A549 (cell line): Measurements from ENCODE around the gene ETV3L. TPM values are rescaled to one million over a fixed set of nuclear protein-coding genes. Genes with fewer than 3 reads are reported as not detected.

Source experiments
- ATAC-seq, 2 experiments: fragments of 200-7000 bp in 1 of 2; fragments of >200 bp in 1 of 2; cut with Nextera tagmentation in 1 of 2; cut with Tn5 transposase in 1 of 2; 3 replicates each; pipeline versions ENCODE4 v1.8.0 to v1.9.1; 2018 to 2020; ENCODE audit warnings: mild to moderate bottlenecking in 1 of 2, moderate library complexity in 1 of 2
- CTCF ChIA-PET: fragments of 300-600 bp; sonication (Branson Sonifier 250); formaldehyde crosslinking; extraction: SDS; loops from one replicate; lab custom pipeline; 2021; ENCODE audit warnings: antibody characterized with exemption, inconsistent platforms; lab: Yijun Ruan, JAX
- POLR2A ChIA-PET: fragments of 350-600 bp; formaldehyde crosslinking; extraction: SDS; loops from one replicate; lab custom pipeline; 2021; ENCODE audit warnings: antibody characterized with exemption, inconsistent platforms; lab: Yijun Ruan, JAX
- DNase-seq, 2 experiments: peaks; one replicate each; pipeline versions ENCODE4 v3.0.0 to v3.0.0-alpha.2; 2011 to 2016; ENCODE audit warnings: low read depth in 1 of 2, low spot score in 1 of 2
- FAIRE-seq: peaks from 2 replicates; lab custom pipeline; 2011; peaks lifted over from hg19 to GRCh38; lab: Jason Lieb, UNC
- H3K27ac ChIP-seq, 2 experiments: fragments of >200 bp; sonication (Bioruptor Twin); formaldehyde crosslinking; 3 replicates each; pipeline ENCODE4 v1.5.1; 2016 to 2017
- H3K4me1 ChIP-seq: fragments of >200 bp; sonication (Bioruptor Twin); formaldehyde crosslinking; 3 replicates; pipeline ENCODE4 v1.6.1; 2016
- H3K4me2 ChIP-seq: fragments of >200 bp; sonication (Bioruptor Twin); formaldehyde crosslinking; 3 replicates; pipeline ENCODE4 v1.6.1; 2016
- H3K4me3 ChIP-seq: fragments of >200 bp; sonication (Bioruptor Twin); formaldehyde crosslinking; 3 replicates; pipeline ENCODE4 v1.5.1; 2016
- H3K9me3 ChIP-seq: fragments of >200 bp; sonication (Bioruptor Twin); formaldehyde crosslinking; 3 replicates; pipeline ENCODE4 v1.6.1; 2016
- BHLHE40 ChIP-seq: IDR thresholded peaks from 2 replicates; pipeline ENCODE4 v1.6.1; 2012; ENCODE audit warnings: low read depth, low read length, inconsistent platforms
- CEBPB ChIP-seq, 2 experiments: fragments of >200 bp in 1 of 2; sonication (Bioruptor Twin) in 1 of 2; formaldehyde crosslinking in 1 of 2; IDR thresholded peaks; 2 replicates each; pipeline ENCODE4 v1.6.1; 2012 to 2016
- CHD2 ChIP-seq: fragments of 150-350 bp; IDR thresholded peaks from 2 replicates; pipeline ENCODE4 v1.6.1; 2014; ENCODE audit warnings: low read length; ENCODE audit not compliant: partially characterized antibody
- E2F6 ChIP-seq: IDR thresholded peaks from 2 replicates; pipeline ENCODE4 v1.6.1; 2012; ENCODE audit warnings: low read depth, borderline replicate concordance
- EHF ChIP-seq: fragments of 250-450 bp; sonication (Bioruptor Pico); IDR thresholded peaks from 2 replicates; pipeline ENCODE4 v1.5.0; 2020; ENCODE audit warnings: mild to moderate bottlenecking
- EHMT2 ChIP-seq: fragments of 200-600 bp; sonication (generic); IDR thresholded peaks from 2 replicates; pipeline ENCODE4 v1.6.1; 2016; ENCODE audit warnings: antibody characterized with exemption, low read depth, mild to moderate bottlenecking, moderate library complexity
- ESRRA ChIP-seq: fragments of 150-350 bp; IDR thresholded peaks from 2 replicates; pipeline ENCODE4 v1.6.1; 2014; ENCODE audit warnings: mild to moderate bottlenecking, low read length, borderline replicate concordance
- FOXS1 ChIP-seq: fragments of 250-450 bp; sonication (Bioruptor Pico); IDR thresholded peaks from 2 replicates; pipeline ENCODE4 v1.5.0; 2020; ENCODE audit warnings: mild to moderate bottlenecking, moderate library complexity
- GATA3 ChIP-seq: IDR thresholded peaks from 2 replicates; pipeline ENCODE4 v1.6.1; 2012; ENCODE audit warnings: borderline replicate concordance
- HEYL ChIP-seq: fragments of 250-450 bp; sonication (Bioruptor Pico); IDR thresholded peaks from 2 replicates; pipeline ENCODE4 v1.8.0; 2021; ENCODE audit warnings: mild to moderate bottlenecking, moderate library complexity
- HOXA7 ChIP-seq: fragments of 250-450 bp; sonication (Bioruptor Pico); IDR thresholded peaks from 2 replicates; pipeline ENCODE4 v1.5.0; 2020; ENCODE audit warnings: mild to moderate bottlenecking, moderate library complexity
- HOXB13 ChIP-seq: fragments of 250-450 bp; sonication (Bioruptor Pico); IDR thresholded peaks from 2 replicates; pipeline ENCODE4 v1.5.0; 2020; ENCODE audit warnings: low read depth, mild to moderate bottlenecking, moderate library complexity
- MAFK ChIP-seq: fragments of 450-650 bp; IDR thresholded peaks from 2 replicates; pipeline ENCODE4 v1.6.1; 2014; ENCODE audit not compliant: partially characterized antibody
- MAZ ChIP-seq: fragments of 150-350 bp; IDR thresholded peaks from 2 replicates; pipeline ENCODE4 v1.6.1; 2014; ENCODE audit warnings: antibody characterized with exemption, low read depth, low read length, borderline replicate concordance
- NFE2L2 ChIP-seq: fragments of 150-350 bp; conservative IDR thresholded peaks from 2 replicates; pipeline ENCODE4 v1.6.1; 2014; ENCODE audit warnings: low read length
- NR3C1 ChIP-seq: fragments of >200 bp; sonication (Bioruptor Twin); formaldehyde crosslinking; IDR thresholded peaks from 3 replicates; pipeline ENCODE4 v1.6.1; 2017
- PHF8 ChIP-seq: fragments of 200-600 bp; sonication (generic); IDR thresholded peaks from 2 replicates; pipeline ENCODE4 v1.6.1; 2016; ENCODE audit warnings: low read depth, mild to moderate bottlenecking, antibody characterized with exemption, moderate library complexity, borderline replicate concordance
- POLR2A ChIP-seq: IDR thresholded peaks from 2 replicates; pipeline ENCODE4 v1.6.1; 2012; ENCODE audit warnings: mild to moderate bottlenecking, low read length
- POLR2AphosphoS2 ChIP-seq: conservative IDR thresholded peaks from 2 replicates; pipeline ENCODE4 v1.6.1; 2012; ENCODE audit warnings: low read length, improper control_type of control experiment, inconsistent platforms
- RAD21 ChIP-seq, 2 experiments: fragments of >200 bp in 1 of 2; sonication (Bioruptor Twin) in 1 of 2; formaldehyde crosslinking in 1 of 2; IDR thresholded peaks in 1 of 2; conservative IDR thresholded peaks in 1 of 2; 2 replicates in 1 of 2; 3 replicates in 1 of 2; pipeline ENCODE4 v1.6.1; 2012 to 2018; ENCODE audit warnings: inconsistent platforms in 1 of 2
- RARB ChIP-seq: fragments of 250-450 bp; sonication (Bioruptor Pico); IDR thresholded peaks from 2 replicates; pipeline ENCODE4 v1.8.0; 2021; ENCODE audit warnings: mild to moderate bottlenecking, moderate library complexity
- RFX5 ChIP-seq: fragments of 450-650 bp; IDR thresholded peaks from 2 replicates; pipeline ENCODE4 v1.7.1; 2014; ENCODE audit warnings: antibody characterized with exemption, mild to moderate bottlenecking, moderate library complexity
- RNF2 ChIP-seq: fragments of 200-600 bp; sonication (generic); IDR thresholded peaks from 2 replicates; pipeline ENCODE4 v1.6.1; 2016; ENCODE audit warnings: low read depth, mild to moderate bottlenecking, antibody characterized with exemption, moderate library complexity, borderline replicate concordance
- SREBF2 ChIP-seq: fragments of 450-650 bp; IDR thresholded peaks from 2 replicates; pipeline ENCODE4 v1.6.1; 2014; ENCODE audit warnings: mild to moderate bottlenecking, moderate library complexity
- TFCP2L1 ChIP-seq: fragments of 250-450 bp; sonication (Bioruptor Pico); IDR thresholded peaks from 2 replicates; pipeline ENCODE4 v1.5.0; 2021; ENCODE audit warnings: mild to moderate bottlenecking
- TP53 ChIP-seq: fragments of 250-450 bp; sonication (Bioruptor Pico); IDR thresholded peaks from 2 replicates; pipeline ENCODE4 v1.5.0; 2021; ENCODE audit warnings: mild to moderate bottlenecking, moderate library complexity
- ZFP36 ChIP-seq: fragments of 450-650 bp; IDR thresholded peaks from 2 replicates; pipeline ENCODE4 v1.6.1; 2014; ENCODE audit warnings: borderline replicate concordance; ENCODE audit not compliant: partially characterized antibody
- ZSCAN20 ChIP-seq: fragments of 250-450 bp; sonication (Bioruptor Pico); IDR thresholded peaks from 2 replicates; pipeline ENCODE4 v1.8.0; 2022; ENCODE audit warnings: mild to moderate bottlenecking, moderate library complexity
- WGBS: methylation state at CpG from one replicate; pipeline ENCODE4 v1.1.6; 2017; ENCODE audit errors: missing lambda C conversion rate; 5-methylcytosine and 5-hydroxymethylcytosine counted together
- polyA plus RNA-seq, 4 experiments: library from polyadenylated mRNA; depleted of rRNA in 3 of 4; stranded (reverse); fragments of >200 nt; fragmentation: RNase III in 1 of 4; extraction: RNeasy Plus Mini Kit Qiagen cat#74134 plus additional on column Dnase treatment in 1 of 4; gene quantifications; 2 replicates in 3 of 4; 3 replicates in 1 of 4; pipeline ENCODE4 v1.2.3, GENCODE V29; 2011 to 2017
- TF ChIP-seq, protein P1 (sequence below): fragments of 250-450 bp; sonication (Bioruptor Pico); IDR thresholded peaks from 2 replicates; pipeline ENCODE4 v1.5.0; 2020; ENCODE audit warnings: low read depth, mild to moderate bottlenecking, moderate library complexity
- TF ChIP-seq, protein P2 (sequence below): IDR thresholded peaks from 2 replicates; pipeline ENCODE4 v1.6.1; 2012
- TF ChIP-seq, protein P3 (sequence below): fragments of 150-350 bp; IDR thresholded peaks from 2 replicates; pipeline ENCODE4 v1.6.1; 2014; ENCODE audit warnings: low read depth, mild to moderate bottlenecking, low read length

ETV3L gene
- polyA plus RNA-seq, 2 of the 4 experiments (the other 2 are of a cell fraction), result not detected

DNA sequence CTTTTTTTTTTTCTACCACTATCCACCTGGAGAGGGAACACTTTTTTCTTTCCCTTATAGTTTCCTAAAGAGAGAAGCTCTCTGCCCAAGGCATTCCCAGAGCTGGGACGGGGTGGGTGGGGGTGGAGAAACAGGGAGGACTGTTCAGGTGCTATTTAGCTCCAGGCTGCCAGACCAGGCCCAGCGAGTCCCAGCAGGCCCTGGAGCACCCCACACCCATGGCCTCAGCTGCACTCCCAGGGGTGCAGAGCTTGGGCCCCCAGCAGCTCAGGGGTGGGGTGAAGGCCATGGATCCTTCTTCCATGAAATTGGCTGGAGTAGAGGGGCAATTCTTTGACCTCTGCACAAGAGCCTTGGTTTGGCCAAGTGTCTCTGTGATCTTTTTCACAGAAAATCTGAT lies 4.1 kb downstream of the ETV3L start:
- no peak for ATAC-seq
- ChIA-PET POLR2A (no interaction called here), CTCF (interaction anchor here (1.3 to 5.5 kb wide), 4 partner anchors 15 to 65 kb away, joined by 4 to 40 read pairs (median 5); no protein-coding TSS in a partner anchor)
- Histone ChIP-seq H3K9me3 (no peaks in the 10 kb centered on the region), H3K4me3 (no peak overlapping the region), H3K4me2 (no peak overlapping the region), H3K27ac (no peak overlapping the region), H3K4me1 (no peaks in the 10 kb centered on the region)
- TF ChIP-seq SREBF2, result no peak
- no peak for TF ChIP-seq POLR2AphosphoS2
- TF ChIP-seq, protein P1, sequence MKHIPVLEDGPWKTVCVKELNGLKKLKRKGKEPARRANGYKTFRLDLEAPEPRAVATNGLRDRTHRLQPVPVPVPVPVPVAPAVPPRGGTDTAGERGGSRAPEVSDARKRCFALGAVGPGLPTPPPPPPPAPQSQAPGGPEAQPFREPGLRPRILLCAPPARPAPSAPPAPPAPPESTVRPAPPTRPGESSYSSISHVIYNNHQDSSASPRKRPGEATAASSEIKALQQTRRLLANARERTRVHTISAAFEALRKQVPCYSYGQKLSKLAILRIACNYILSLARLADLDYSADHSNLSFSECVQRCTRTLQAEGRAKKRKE (CRISPR knock-in tag), result no peak
- TF ChIP-seq, protein P2, sequence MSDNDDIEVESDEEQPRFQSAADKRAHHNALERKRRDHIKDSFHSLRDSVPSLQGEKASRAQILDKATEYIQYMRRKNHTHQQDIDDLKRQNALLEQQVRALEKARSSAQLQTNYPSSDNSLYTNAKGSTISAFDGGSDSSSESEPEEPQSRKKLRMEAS, result no peak
- no peak for TF ChIP-seq NFE2L2
- TF ChIP-seq RFX5, result no peak
- no peak for TF ChIP-seq HEYL
- no peak for TF ChIP-seq ZSCAN20 (CRISPR knock-in tag)
- TF ChIP-seq ZFP36, result no peak
- no peak for TF ChIP-seq ESRRA
- no peak for TF ChIP-seq FOXS1 (CRISPR knock-in tag)
- no peak for TF ChIP-seq HOXB13 (CRISPR knock-in tag)
- no peak for FAIRE-seq
- DNase-seq, result no peak
- WGBS, result 100% methylated on average over 1 of the region's 2 CpGs

DNA sequence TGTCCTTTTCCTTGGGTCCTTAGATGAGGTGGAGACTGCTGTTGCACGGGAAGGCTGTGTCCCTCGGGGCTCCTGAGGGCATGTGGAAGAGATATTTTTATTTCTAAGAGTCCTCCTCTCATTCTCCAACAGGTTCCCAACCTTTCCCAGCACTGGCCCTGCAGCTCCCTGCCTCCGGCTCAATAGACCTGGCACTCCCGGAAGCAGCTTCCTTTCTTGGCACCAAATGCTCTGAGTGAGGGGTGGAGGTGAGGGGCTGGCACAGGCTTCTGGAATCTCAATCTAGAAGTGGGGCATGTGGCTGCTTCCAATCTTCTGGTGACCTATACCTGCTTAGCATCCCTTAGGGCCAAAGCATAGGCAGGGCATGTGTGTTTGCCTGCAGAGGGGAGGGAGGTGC lies 4.5 kb downstream of the ETV3L start:
- FAIRE-seq, result no peak
- ChIA-PET POLR2A (no interaction called here), CTCF (interaction anchor here (1.3 to 5.5 kb wide), 4 partner anchors 14 to 65 kb away, joined by 4 to 40 read pairs (median 5); no protein-coding TSS in a partner anchor)
- no peak overlapping the region for H3K4me3 ChIP-seq
- TF ChIP-seq, protein P1 (CRISPR knock-in tag), result no peak
- TF ChIP-seq RARB (CRISPR knock-in tag) (no peak), MAZ (no peak), TFCP2L1 (no peak), MAFK (no peak), POLR2A (no peak), NR3C1 (no peak), CEBPB (IDR thresholded peaks at IDR 0.05) (no peak), EHMT2 (no peak), GATA3 (no peak), CHD2 (no peak), RAD21 (conservative IDR thresholded peaks at IDR 0.05 in 1 of 2, IDR thresholded peaks at IDR 0.05 in 1 of 2) (no peak)
- TF ChIP-seq, protein P2, result no peak
- ATAC-seq, result no peak
- no peak overlapping the region for H3K4me2 ChIP-seq
- DNase-seq, result no peak
- H3K27ac ChIP-seq, result no peak overlapping the region
- no peaks in the 10 kb centered on the region for H3K9me3 ChIP-seq
- 74% methylated on average over 4 of the region's 4 CpGs for WGBS
- H3K4me1 ChIP-seq, result no peaks in the 10 kb centered on the region

DNA sequence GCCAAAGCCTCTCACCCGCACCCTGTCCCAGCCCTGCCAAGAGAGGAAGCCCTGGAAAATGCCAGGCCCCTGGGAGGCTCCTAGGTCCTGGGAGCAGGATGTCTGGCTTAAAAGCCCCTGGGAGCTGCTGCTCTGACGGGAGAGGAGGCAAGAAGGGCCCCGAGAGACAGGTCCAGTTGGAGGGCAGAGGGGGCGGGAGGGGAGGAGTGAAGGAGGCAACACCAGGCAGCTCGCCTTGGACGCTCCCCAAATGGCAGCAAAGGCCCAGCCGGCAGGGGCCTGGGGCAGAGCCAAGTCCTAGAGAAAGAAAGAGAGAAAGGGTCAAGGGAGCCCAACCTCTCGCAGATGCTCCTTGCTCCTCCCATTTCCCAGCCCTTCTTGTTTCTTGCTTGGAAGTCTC lies 6.8 kb downstream of the ETV3L start:
- Histone ChIP-seq H3K4me1 (no peaks in the 10 kb centered on the region), H3K27ac (no peak overlapping the region), H3K4me2 (no peak overlapping the region), H3K9me3 (no peaks in the 10 kb centered on the region), H3K4me3 (no peak overlapping the region)
- CTCF ChIA-PET, result interaction anchor here (0.6 to 2.1 kb wide), 3 partner anchors 13 to 66 kb away, joined by 3 to 19 read pairs (median 3); no protein-coding TSS in a partner anchor
- ATAC-seq, result no peak
- no peak for DNase-seq
- POLR2A ChIA-PET, result no interaction called here
- 75% methylated on average over 7 of the region's 8 CpGs for WGBS
- no peak for FAIRE-seq
- TF ChIP-seq PHF8 (no peak), MAZ (no peak), E2F6 (no peak), RNF2 (no peak), TP53 (CRISPR knock-in tag) (no peak), RFX5 (no peak), EHF (no peak), POLR2A (no peak), HOXA7 (CRISPR knock-in tag) (no peak), BHLHE40 (no peak)
- TF ChIP-seq, protein P1 (CRISPR knock-in tag), result no peak
- TF ChIP-seq, protein P3, sequence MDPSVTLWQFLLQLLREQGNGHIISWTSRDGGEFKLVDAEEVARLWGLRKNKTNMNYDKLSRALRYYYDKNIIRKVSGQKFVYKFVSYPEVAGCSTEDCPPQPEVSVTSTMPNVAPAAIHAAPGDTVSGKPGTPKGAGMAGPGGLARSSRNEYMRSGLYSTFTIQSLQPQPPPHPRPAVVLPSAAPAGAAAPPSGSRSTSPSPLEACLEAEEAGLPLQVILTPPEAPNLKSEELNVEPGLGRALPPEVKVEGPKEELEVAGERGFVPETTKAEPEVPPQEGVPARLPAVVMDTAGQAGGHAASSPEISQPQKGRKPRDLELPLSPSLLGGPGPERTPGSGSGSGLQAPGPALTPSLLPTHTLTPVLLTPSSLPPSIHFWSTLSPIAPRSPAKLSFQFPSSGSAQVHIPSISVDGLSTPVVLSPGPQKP, result no peak
